ENCODE results near the gene PLSCR1. TPM values are rescaled to one million over a fixed set of nuclear protein-coding genes. Genes with fewer than 3 reads are reported as not detected.
A peak's percentile ranks its signal among the peaks of the same experiment; 100 is the strongest.

The PLSCR1 gene
- total RNA-seq, 1 experiment from 2014 or later: 60.1 TPM

- H4K20me1 ChIP-seq (ENCODE audit: insufficient read depth): no peaks in the 10 kb centered on the region
- no peak overlapping the region for H2AFZ ChIP-seq
- no peaks in the 10 kb centered on the region for H3K79me2 ChIP-seq (ENCODE audit: low read depth)
- TF ChIP-seq EZH2 (IDR thresholded peaks at IDR 0.05; ENCODE audit: low read depth): no peak
- TF ChIP-seq CTCF (conservative IDR thresholded peaks at IDR 0.05): no peak
- intact Hi-C loops (cut with micrococcal nuclease; ENCODE audit: unreplicated experiment): no loop called here
- no peak overlapping the region for H3K4me2 ChIP-seq
- H3K4me3 ChIP-seq: no peak overlapping the region
- POLR2A ChIA-PET (ENCODE audit: unreplicated experiment): interaction anchor here (0.6 kb wide), 1 partner anchor 48 kb away, joined by 15 read pairs; no protein-coding TSS in a partner anchor
- BruUV-seq (replicated peaks): no TSS peak
- H3K9me3 ChIP-seq (ENCODE audit: insufficient read depth, low read depth): peaks cover 10% of the 10 kb centered on the region
- no peak for DNase-seq
- H3K4me1 ChIP-seq (replicated peaks; ENCODE audit: insufficient read depth): peaks cover 54% of the 10 kb centered on the region
- no peaks in the 10 kb centered on the region for H3K9me2 ChIP-seq (ENCODE audit: insufficient read depth)
- H3F3A ChIP-seq (ENCODE audit: insufficient read depth, low read depth): peaks cover 50% of the 10 kb centered on the region
- H3K27ac ChIP-seq: peak overlapping the region; percentile 100
- CTCF ChIA-PET: no interaction called here
- no peaks in the 10 kb centered on the region for H3K27me3 ChIP-seq (ENCODE audit: insufficient read depth, low read depth)
- H3K36me3 ChIP-seq (ENCODE audit: low read depth): no peaks in the 10 kb centered on the region; the same call in 1 of the 2 replicates
Measured at GRCh38 chr3:146505516-146505915, 38.9 kb downstream of the PLSCR1 start.

GRCh38 chr3:146504498-146505197, 39.8 kb downstream of the PLSCR1 start:
- H4K20me1 ChIP-seq (ENCODE audit: insufficient read depth): no peaks in the 10 kb centered on the region
- no peaks in the 10 kb centered on the region for H3K79me2 ChIP-seq (ENCODE audit: low read depth)
- peak in 1 of 2 experiments; percentile 38 for DNase-seq
- H3K27me3 ChIP-seq (ENCODE audit: insufficient read depth, low read depth): no peaks in the 10 kb centered on the region
- H3K4me3 ChIP-seq: peak overlapping the region; percentile 53
- peaks cover 54% of the 10 kb centered on the region for H3K4me1 ChIP-seq (replicated peaks; ENCODE audit: insufficient read depth)
- peak overlapping the region; percentile 75 for H3K4me2 ChIP-seq
- no peaks in the 10 kb centered on the region; the same call in 1 of the 2 replicates for H3K36me3 ChIP-seq (ENCODE audit: low read depth)
- TF ChIP-seq CTCF (conservative IDR thresholded peaks at IDR 0.05): no peak
- no peak for TF ChIP-seq EZH2 (IDR thresholded peaks at IDR 0.05; ENCODE audit: low read depth)
- H2AFZ ChIP-seq: peak overlapping the region; percentile 49; the same call in 1 of the 2 replicates
- intact Hi-C loops (cut with micrococcal nuclease; ENCODE audit: unreplicated experiment): no loop called here
- no peaks in the 10 kb centered on the region for H3K9me2 ChIP-seq (ENCODE audit: insufficient read depth)
- peaks cover 50% of the 10 kb centered on the region for H3F3A ChIP-seq (ENCODE audit: insufficient read depth, low read depth)
- peak overlapping the region; percentile 100 for H3K27ac ChIP-seq
- peaks cover 13% of the 10 kb centered on the region for H3K9me3 ChIP-seq (ENCODE audit: insufficient read depth, low read depth)
- ChIA-PET CTCF (interaction anchor here (0.5 to 0.6 kb wide), 3 partner anchors 43 to 545 kb away, joined by 3 to 6 read pairs (median 6); no protein-coding TSS in a partner anchor), POLR2A (ENCODE audit: unreplicated experiment) (interaction anchor here (0.6 to 1.6 kb wide), 3 partner anchors 22 to 40 kb away, joined by 4 to 6 read pairs (median 6); partner anchors contain the start of gene PLSCR1)
- BruUV-seq (replicated peaks): no TSS peak

- Histone ChIP-seq H3K9me3 (ENCODE audit: insufficient read depth, low read depth) (peaks cover 13% of the 10 kb centered on the region), H3K36me3 (ENCODE audit: low read depth) (no peaks in the 10 kb centered on the region; the same call in 1 of the 2 replicates), H3K4me3 (peak overlapping the region; percentile 53), H3F3A (ENCODE audit: insufficient read depth, low read depth) (peaks cover 50% of the 10 kb centered on the region), H3K79me2 (ENCODE audit: low read depth) (no peaks in the 10 kb centered on the region), H3K27ac (peak overlapping the region; percentile 100), H4K20me1 (ENCODE audit: insufficient read depth) (no peaks in the 10 kb centered on the region), H3K9me2 (ENCODE audit: insufficient read depth) (no peaks in the 10 kb centered on the region), H3K27me3 (ENCODE audit: insufficient read depth, low read depth) (no peaks in the 10 kb centered on the region), H3K4me1 (replicated peaks; ENCODE audit: insufficient read depth) (peaks cover 54% of the 10 kb centered on the region), H2AFZ (peak overlapping the region; percentile 49), H3K4me2 (peak overlapping the region; percentile 75)
- TF ChIP-seq CTCF (conservative IDR thresholded peaks at IDR 0.05) (peak; percentile 43; the same call in 1 of the 2 replicates), EZH2 (IDR thresholded peaks at IDR 0.05; ENCODE audit: low read depth) (no peak)
- no TSS peak for BruUV-seq (replicated peaks)
- ChIA-PET POLR2A (ENCODE audit: unreplicated experiment) (interaction anchor here (0.6 to 1.6 kb wide), 2 partner anchors 41 to 1485 kb away, joined by 5 to 6 read pairs; partner anchors contain the start of gene PLSCR1), CTCF (interaction anchor here (0.6 kb wide), 1 partner anchor 544 kb away, joined by 6 read pairs; no protein-coding TSS in a partner anchor)
- intact Hi-C loops (cut with micrococcal nuclease; ENCODE audit: unreplicated experiment): loop anchor here (1.0 to 2.0 kb wide), 2 partner anchors 41 to 73 kb away; partner anchors contain the start of gene PLSCR1
- peak; percentile 70 to 93 for DNase-seq
Measured at GRCh38 chr3:146503461-146504202, 40.8 kb downstream of the PLSCR1 start.

Measured in PC-9 (cell line).